Activated CD4-positive, alpha-beta T cell treated with anti-CD3 and anti-CD28 coated beads, Interleukin-2, Interleukin-6, amounts not matched to agents 100 ng/mL and 50 ng/mL, durations not matched to agents 16 hours and 8 hours (primary cell): ENCODE data around the gene NOL6.
"Not testable (repeated sequence)": the region's sequence is repeated elsewhere in the genome, so short reads cannot be mapped to it uniquely, and the experiment has no call there.

ENCODE experiments used
- DNase-seq: peaks from one replicate; pipeline ENCODE4 v3.0.0-alpha.2; 2020

NOL6 gene, protein sequence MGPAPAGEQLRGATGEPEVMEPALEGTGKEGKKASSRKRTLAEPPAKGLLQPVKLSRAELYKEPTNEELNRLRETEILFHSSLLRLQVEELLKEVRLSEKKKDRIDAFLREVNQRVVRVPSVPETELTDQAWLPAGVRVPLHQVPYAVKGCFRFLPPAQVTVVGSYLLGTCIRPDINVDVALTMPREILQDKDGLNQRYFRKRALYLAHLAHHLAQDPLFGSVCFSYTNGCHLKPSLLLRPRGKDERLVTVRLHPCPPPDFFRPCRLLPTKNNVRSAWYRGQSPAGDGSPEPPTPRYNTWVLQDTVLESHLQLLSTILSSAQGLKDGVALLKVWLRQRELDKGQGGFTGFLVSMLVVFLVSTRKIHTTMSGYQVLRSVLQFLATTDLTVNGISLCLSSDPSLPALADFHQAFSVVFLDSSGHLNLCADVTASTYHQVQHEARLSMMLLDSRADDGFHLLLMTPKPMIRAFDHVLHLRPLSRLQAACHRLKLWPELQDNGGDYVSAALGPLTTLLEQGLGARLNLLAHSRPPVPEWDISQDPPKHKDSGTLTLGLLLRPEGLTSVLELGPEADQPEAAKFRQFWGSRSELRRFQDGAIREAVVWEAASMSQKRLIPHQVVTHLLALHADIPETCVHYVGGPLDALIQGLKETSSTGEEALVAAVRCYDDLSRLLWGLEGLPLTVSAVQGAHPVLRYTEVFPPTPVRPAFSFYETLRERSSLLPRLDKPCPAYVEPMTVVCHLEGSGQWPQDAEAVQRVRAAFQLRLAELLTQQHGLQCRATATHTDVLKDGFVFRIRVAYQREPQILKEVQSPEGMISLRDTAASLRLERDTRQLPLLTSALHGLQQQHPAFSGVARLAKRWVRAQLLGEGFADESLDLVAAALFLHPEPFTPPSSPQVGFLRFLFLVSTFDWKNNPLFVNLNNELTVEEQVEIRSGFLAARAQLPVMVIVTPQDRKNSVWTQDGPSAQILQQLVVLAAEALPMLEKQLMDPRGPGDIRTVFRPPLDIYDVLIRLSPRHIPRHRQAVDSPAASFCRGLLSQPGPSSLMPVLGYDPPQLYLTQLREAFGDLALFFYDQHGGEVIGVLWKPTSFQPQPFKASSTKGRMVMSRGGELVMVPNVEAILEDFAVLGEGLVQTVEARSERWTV

DNA sequence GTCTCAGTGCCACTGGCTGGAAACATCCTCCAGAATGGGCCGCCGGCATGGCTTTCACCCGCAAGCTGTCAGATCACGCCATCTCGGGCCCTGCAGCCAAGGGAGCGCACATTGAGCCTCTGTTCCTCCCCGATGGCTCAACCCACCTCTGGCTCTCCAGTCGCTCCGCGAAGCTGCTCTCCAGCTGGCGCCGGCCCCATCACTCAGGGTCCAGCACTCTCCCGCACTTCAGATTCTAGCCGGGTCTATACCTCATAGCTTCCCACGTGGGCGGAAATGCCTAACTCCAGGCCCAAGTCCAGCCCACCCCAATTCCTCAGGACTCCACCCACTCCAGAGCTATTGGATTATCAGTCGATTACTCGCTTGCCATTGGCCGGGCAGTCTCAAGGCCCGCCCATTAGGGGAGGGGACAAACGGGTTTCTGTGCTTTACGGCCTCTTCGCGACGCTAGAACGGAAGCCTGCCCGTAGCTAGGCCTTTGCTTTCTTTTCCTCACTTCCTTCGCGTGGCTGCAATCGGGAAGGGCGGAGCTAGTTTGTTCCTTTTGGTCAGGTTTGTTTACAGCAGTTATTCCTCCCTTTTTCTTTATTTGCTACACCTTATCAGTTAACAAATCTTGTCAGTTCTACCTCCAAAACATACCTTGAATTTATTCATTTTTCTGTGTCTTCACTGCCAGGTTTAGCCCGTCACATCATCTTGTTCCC is at the start of gene NOL6:
NOL6 (minus strand) TSS at position 282 of the 710 bp plus-strand sequence; CDS start at position 200, 82 bp downstream.
- DNase-seq: peak; percentile 99

GRCh38 chr9:33521861-33522260 is 48.1 kb upstream of the NOL6 start:
- DNase-seq: not testable (repeated sequence)

DNA sequence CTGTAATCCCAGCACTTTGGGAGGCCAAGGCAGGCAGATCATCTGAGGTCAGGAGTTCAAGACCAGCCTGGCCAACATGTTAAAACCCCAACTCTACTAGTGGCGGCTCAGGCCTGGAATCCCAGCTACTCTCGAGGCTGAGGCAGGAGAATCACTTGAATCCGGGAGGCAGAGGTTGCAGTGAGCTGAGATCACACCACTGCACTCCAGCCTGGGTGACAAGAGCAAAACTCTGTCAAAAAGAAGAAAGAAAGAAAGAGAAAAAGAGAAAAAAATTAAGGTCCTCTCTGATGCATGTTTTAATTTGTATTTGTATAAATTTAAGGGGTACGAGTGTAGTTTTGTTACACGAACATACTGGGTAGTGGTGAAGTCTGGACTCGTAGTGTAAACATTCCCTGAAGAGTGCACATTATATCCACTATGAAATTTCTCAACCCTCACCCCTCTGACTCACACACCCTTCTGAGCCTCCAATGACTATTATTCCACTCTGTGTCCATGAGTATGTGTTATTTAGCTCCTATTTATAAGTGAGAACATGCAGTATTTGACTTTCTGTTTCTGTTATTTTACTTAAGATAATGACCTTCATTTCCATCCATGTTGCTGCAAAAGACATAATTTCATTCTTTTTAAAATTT is 44.3 kb upstream of the NOL6 start:
- not testable (repeated sequence) for DNase-seq

DNA sequence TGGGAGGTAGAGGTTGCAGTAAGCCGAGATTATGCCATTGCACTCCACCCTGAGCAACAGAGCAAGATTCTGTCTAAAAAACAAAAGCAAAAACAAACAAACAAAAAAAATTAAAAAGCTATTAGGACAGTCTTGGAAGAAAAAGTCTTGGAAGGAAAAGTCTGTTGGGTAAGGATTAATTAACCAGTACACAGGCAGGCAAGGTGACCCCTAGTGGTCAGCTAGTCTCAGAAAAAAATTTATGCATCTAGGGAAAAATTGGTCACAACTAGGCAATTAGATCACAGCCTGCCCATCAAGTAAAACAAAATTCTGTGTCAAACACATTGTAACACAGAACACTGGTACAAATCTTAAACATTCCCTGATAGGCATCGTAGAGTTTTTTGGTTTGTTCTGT is 43.6 kb upstream of the NOL6 start:
- peak; percentile 33 for DNase-seq

- not testable (repeated sequence) for DNase-seq
These were observed 42.7 kb upstream of the NOL6 start for GRCh38 chr9:33516397-33516796.

GRCh38 chr9:33515342-33515995 is 41.7 kb upstream of the NOL6 start:
- not testable (repeated sequence) for DNase-seq

GRCh38 chr9:33512535-33512934 is 38.8 kb upstream of the NOL6 start:
- DNase-seq: not testable (repeated sequence)

- not testable (repeated sequence) for DNase-seq
These were observed 37.4 kb upstream of the NOL6 start for GRCh38 chr9:33511184-33511517.

DNA sequence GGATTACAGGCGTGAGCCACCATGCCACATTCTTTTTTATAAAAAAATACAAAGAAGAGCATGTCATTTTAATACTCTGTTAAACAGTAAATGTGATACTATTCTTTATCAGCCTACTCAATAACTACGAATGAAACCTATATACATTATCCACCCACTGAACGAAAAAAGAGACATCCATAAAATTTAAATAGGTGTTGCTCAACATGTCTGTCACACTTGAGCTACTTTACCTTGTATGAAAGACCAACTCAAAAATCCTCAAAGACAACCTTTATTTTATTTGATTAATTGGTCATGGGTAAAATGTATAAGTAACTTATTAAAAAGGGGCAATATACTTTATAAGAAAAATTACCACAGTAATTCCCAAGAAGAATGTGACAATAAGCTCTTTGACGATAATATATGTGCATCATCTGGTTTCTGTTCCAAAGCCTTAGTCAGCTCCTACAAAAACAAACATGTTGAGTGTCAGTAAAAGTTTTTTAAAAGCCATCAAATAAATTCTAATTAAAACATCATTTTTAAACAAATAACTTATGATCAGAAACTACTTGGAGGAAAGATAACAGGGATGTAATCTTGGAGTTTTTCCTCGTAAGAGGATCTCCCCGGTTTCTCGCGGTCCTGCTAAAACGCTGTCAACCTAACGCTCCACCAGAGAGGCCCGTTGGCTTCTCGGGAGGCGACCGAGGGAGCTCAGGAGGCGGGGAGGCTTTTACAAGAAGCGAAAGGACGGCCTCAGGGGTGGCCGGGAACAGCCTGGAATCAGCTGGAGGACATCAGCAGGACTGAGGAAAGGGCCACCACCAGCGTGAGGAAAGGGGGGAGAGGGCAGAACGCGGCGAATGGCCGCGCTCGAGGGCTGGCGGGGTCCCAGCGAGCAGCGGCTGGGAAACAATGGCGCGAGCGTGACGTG is 36.8 kb upstream of the NOL6 start:
- DNase-seq: peak; percentile 57

DNA sequence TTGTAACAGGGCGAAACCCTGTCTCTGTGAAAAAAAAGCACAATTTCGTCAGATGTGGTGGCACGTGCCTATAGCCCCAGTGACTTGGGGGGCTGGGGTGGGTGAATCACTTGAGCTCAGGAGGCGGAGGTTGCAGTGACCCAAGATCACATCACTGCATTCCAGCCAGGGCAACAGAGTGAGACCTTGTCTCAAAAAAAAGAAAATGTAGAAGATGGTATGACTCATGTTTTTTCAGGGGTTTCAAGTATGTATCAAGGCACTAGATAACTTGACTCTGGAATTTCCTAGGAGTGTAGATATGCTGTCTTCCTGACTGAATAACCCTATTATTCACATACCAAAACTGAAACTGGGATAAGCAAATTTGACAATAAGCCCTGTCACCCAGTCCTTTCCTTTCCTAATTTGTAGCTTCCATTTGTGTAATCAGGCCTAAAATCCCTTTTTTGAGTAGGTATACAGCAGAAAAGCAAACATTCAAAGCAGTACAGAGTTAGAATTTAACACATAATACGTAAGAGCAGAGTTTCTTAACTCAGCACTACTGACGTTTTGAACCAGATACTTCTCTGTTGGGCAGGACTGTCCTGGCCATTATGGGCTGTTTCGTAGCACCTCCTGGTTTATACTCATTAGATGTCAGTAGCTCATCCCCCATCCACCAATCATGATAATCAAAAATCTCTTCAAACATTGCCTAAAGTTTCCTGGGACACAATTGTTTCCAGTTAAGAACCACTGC is 33.1 kb upstream of the NOL6 start:
- DNase-seq: no peak

DNA sequence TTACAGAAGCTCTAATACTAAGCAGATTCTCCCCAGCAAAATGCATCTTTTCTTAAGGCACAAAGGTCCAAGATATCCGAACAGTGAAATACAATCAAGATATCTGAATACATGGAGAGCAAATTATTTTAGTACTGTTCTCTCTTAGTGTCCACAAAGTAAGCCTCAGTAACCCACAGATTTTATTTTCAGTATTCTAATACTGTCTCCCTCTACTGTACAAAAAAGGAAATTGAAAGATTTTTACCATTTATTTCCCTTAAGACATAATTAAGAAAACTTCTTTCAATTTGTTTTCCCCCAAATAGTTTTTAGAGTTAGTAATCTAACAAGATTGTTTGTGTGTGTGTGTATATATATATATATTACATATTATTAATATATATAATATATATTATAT is 24.7 kb upstream of the NOL6 start:
- no peak for DNase-seq

DNA sequence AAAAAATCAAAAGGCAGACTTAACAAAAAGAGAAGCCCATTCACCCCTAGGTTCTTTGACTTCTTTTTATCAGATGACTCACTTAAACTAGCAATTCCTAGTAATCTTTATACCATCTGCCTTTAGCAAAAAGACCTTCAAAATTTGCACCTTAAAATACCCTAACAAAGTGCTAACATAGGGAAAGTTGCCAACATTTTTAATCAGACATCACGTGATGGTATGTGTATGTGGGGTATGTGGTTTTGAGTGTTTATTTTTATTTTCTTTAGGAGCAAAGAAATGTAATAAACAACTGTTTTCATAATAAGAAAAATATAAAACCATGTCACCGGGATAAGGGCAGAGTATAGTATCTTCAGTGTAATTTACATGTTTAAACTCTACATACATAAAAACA is 20.1 kb upstream of the NOL6 start:
- not testable (repeated sequence) for DNase-seq

DNA sequence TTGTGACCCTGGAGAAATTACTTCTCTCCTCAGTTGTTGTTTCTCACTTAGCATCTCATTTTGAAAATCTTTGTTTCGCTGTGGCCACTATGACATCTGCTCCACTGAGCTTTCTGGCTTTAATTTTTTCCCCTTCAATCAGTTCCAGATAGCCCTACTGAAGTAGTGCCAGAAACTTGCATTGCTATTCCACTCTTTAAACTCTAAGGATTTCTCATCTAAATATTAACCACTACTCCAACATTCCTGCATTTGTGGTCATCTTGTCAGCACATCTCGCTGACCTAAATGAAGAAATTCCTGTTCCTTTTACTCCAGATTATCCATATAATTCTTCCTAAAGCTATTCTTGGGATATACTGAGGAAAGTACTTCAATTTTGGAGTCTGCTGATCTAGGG is 15.3 kb upstream of the NOL6 start:
- DNase-seq: no peak

DNA sequence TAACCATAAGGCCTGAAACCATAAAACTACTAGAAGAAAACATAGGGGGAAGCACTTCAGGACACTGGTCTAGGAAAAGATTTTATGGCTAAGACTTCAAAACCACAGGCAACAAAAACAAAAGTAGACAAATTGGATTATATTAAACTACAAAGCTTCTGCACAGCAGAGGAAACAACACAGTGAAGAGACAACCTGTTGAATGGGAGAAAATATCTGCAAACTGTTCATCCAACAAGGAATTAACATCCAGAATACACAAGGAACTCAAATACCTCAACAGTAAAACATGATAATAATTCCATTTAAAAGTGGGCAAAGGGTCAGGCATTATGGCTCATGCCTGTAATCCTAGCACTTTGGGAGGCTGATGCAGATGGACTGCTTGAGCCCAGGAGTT is 11.6 kb upstream of the NOL6 start:
- DNase-seq: not testable (repeated sequence)

- no peak for DNase-seq
These were observed 7.3 kb upstream of the NOL6 start for GRCh38 chr9:33480976-33481375.

GRCh38 chr9:33480106-33480505 is 6.4 kb upstream of the NOL6 start:
- DNase-seq: no peak

DNA sequence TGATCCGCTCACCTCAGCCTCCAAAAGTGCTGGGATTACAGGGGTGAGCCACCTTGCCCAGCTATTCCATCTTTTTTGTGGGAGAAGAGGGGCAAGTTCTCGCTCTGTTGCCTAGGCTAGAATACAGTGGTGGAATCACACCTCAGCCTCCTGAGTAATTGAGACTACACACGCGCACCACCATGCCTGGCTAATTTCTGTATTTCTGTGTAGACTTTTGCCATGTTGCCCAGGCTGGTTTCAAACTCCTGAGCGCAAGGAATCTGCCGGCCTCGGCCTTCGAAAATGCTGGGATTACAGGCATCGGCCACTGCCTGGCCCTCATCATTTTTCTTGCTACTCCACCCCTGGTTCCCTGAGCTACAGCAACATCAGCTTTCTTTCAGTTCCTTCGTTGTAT is 2.8 kb upstream of the NOL6 start:
- DNase-seq: no peak

GRCh38 chr9:33475357-33475756 is 1.6 kb upstream of the NOL6 start:
- DNase-seq: no peak

GRCh38 chr9:33472881-33473615 is 676 bp downstream of the NOL6 start:
- no peak for DNase-seq
